Measurements from ENCODE around the gene CTIF.

The CTIF gene

GRCh38 chr18:48552130-48552529 is 13.3 kb downstream of the CTIF start:
- no peak for DNase-seq

GRCh38 chr18:48553236-48553635 is 14.4 kb downstream of the CTIF start:
- no peak for DNase-seq

- DNase-seq: no peak
Observed at GRCh38 chr18:48554610-48555400, 16.0 kb downstream of the CTIF start.

- DNase-seq: no peak
Observed at GRCh38 chr18:48555465-48555995, 16.7 kb downstream of the CTIF start.

GRCh38 chr18:48557640-48558174 is 18.9 kb downstream of the CTIF start:
- no peak for DNase-seq

GRCh38 chr18:48558248-48558647 is 19.4 kb downstream of the CTIF start:
- no peak for DNase-seq

- DNase-seq: no peak
Observed at GRCh38 chr18:48560491-48560890, 21.7 kb downstream of the CTIF start.

- DNase-seq: no peak
Observed at GRCh38 chr18:48562075-48562474, 23.2 kb downstream of the CTIF start.

- no peak for DNase-seq
Observed at GRCh38 chr18:48563027-48563426, 24.2 kb downstream of the CTIF start.

GRCh38 chr18:48564139-48564538 is 25.3 kb downstream of the CTIF start:
- DNase-seq: no peak

- DNase-seq: peak in 1 of 2 experiments; percentile 33
Observed at GRCh38 chr18:48565105-48565504, 26.3 kb downstream of the CTIF start.

GRCh38 chr18:48566589-48566988 is 27.8 kb downstream of the CTIF start:
- DNase-seq: no peak

GRCh38 chr18:48567388-48567787 is 28.6 kb downstream of the CTIF start:
- DNase-seq: no peak

- DNase-seq: no peak
Observed at GRCh38 chr18:48569139-48569914, 30.5 kb downstream of the CTIF start.

GRCh38 chr18:48569915-48570264 is 31.1 kb downstream of the CTIF start:
- no peak for DNase-seq

GRCh38 chr18:48570313-48570712 is 31.5 kb downstream of the CTIF start:
- no peak for DNase-seq

- DNase-seq: no peak
Observed at GRCh38 chr18:48571639-48572384, 33.0 kb downstream of the CTIF start.

GRCh38 chr18:48572402-48573126 is 33.7 kb downstream of the CTIF start:
- DNase-seq: no peak

- no peak for DNase-seq
Observed at GRCh38 chr18:48573632-48574283, 34.9 kb downstream of the CTIF start.

GRCh38 chr18:48574667-48575300 is 36.0 kb downstream of the CTIF start:
- DNase-seq: no peak

- DNase-seq: no peak
Observed at GRCh38 chr18:48575301-48575657, 36.4 kb downstream of the CTIF start.

Measured in SHP77 (cell line).